ENCODE results near the gene TADA3. TPM values are rescaled to one million over a fixed set of nuclear protein-coding genes. Genes with fewer than 3 reads are reported as not detected.

Gene TADA3
- total and polyA plus RNA-seq, 9 of the 15 experiments (the other 6 are each of a cell fraction or from before 2014, with no cell fraction given): 4.1 to 110 (median 74.8) TPM

GRCh38 chr3:9732080-9732739 lies 60.1 kb downstream of the TADA3 start (continued):
- TF ChIP-seq ZNF431 (CRISPR knock-in tag; IDR thresholded peaks at IDR 0.05) (peak; percentile 39; the same call in 1 of the 2 replicates), FOS (IDR thresholded peaks at IDR 0.05; ENCODE audit: extremely low read depth, insufficient read length) (no peak), ZNF165 (CRISPR knock-in tag; IDR thresholded peaks at IDR 0.05; ENCODE audit: borderline replicate concordance) (no peak), ZNF24 (IDR thresholded peaks at IDR 0.05) (no peak), ETS1 (conservative IDR thresholded peaks at IDR 0.05; ENCODE audit: control insufficient read depth, low read depth, low read length) (0 out of 2 replicates have a peak, but pooled peaks have one; percentile 0)

GRCh38 chr3:9731206-9732079 lies 60.8 kb downstream of the TADA3 start, which contains the start of gene BRPF1:
TSS of gene BRPF1 (plus strand) at chr3:9731735. CDS start at chr3:9734141, 2,406 bp downstream.
- peaks cover 35% of the 10 kb centered on the region for H3K36me3 ChIP-seq (ENCODE audit: control insufficient read depth, insufficient read depth, low read length)
- H3K4me2 ChIP-seq (ENCODE audit: insufficient read depth, low read length): peak within 1 kb of the TSS; percentile 91
- DNase-seq (ENCODE audit: extremely low read depth in 1 of 4, low spot score in 3 of 4) (peak; percentile 99 to 100 (median 100)), ATAC-seq (peak; percentile 97), FAIRE-seq (peak; percentile 91)
- under 1% methylated on average over 67 of the region's 88 CpGs for WGBS (ENCODE audit: insufficient coverage, low coverage, missing lambda C conversion rate)
- H3K9me1 ChIP-seq (ENCODE audit: control insufficient read depth, insufficient read depth, low read length): no peaks in the 10 kb centered on the region
- peaks cover 34 to 36% of the 10 kb centered on the region in 2 experiments for H3K4me1 ChIP-seq (replicated peaks in 1 of 2; ENCODE audit: control insufficient read depth in 2 of 2, insufficient read depth in 2 of 2, low read length in 2 of 2)
- POLR2A ChIA-PET: interaction anchor here (0.6 to 5.9 kb wide), 17 partner anchors 8 to 589 kb away, joined by 3 to 60 read pairs (median 4); partner anchors contain the start of genes ARPC4, OGG1, SEC13 and THUMPD3
- H3K9me3 ChIP-seq (replicated peaks; ENCODE audit: control insufficient read depth, insufficient read depth, low read depth, low read length): no peaks in the 10 kb centered on the region
- peak within 1 kb of the TSS; percentile 93 for H3K4me3 ChIP-seq
- H3K27ac ChIP-seq (ENCODE audit: extremely low read depth, low read depth, low read length): peak within 1 kb of the TSS; percentile 100
- in situ Hi-C loops (cut with MboI): no loop called here
- peaks cover 16% of the 10 kb centered on the region for H4K20me1 ChIP-seq (replicated peaks; ENCODE audit: control insufficient read depth, insufficient read depth, low read length)
- H3K79me2 ChIP-seq (ENCODE audit: control insufficient read depth, insufficient read depth, low read length): peaks cover 43% of the 10 kb centered on the region
- CTCF ChIA-PET (ENCODE audit: low intra/inter-chr PET ratio): no interaction called here
- BruUV-seq (replicated peaks): no TSS peak
- H3K27me3 ChIP-seq (ENCODE audit: control insufficient read depth in 2 of 2, insufficient read depth in 2 of 2, low read length in 2 of 2): no peaks in the 10 kb centered on the region
- H2AFZ ChIP-seq (ENCODE audit: low read depth, low read length): peak within 1 kb of the TSS; percentile 100
- peak within 1 kb of the TSS; percentile 99 to 100 for H3K9ac ChIP-seq (ENCODE audit: insufficient read depth in 1 of 2, low read depth in 2 of 2, low read length in 2 of 2)
- intact Hi-C loops (cut with micrococcal nuclease): loop anchor here (1.0 kb wide), 1 partner anchor 18 kb away; the partner anchor contains the start of gene OGG1
- TF ChIP-seq NR1H2 (CRISPR knock-in tag; IDR thresholded peaks at IDR 0.05) (0 out of 2 replicates have a peak, but pooled peaks have one; percentile 79), CBX8 (IDR thresholded peaks at IDR 0.05; ENCODE audit: borderline replicate concordance, extremely low read depth, low read depth, low read length, poor library complexity, severe bottlenecking) (no peak), U2AF2 (optimal IDR thresholded peaks at IDR 0.05; ENCODE audit: low read depth, low read length) (no peak), ZNF512 (tag; IDR thresholded peaks at IDR 0.05) (no peak), ARHGAP35 (IDR thresholded peaks at IDR 0.05; ENCODE audit: partially characterized antibody) (no peak), CTCFL (IDR thresholded peaks at IDR 0.05; ENCODE audit: borderline replicate concordance, insufficient read depth, low read depth, low read length, poor library complexity, severe bottlenecking) (peak; percentile 68), KDM1A (IDR thresholded peaks at IDR 0.05) (0 out of 4 replicates have a peak, but pooled peaks of 1 of the 2 experiments have one; percentile 19), NEUROD1 (IDR thresholded peaks at IDR 0.05; ENCODE audit: borderline replicate concordance, low read depth, low read length, partially characterized antibody) (peak; percentile 51)

All from K562 (cell line).